ENCODE measurements around the gene ANO4. TPM values are rescaled to one million over a fixed set of nuclear protein-coding genes. Genes with fewer than 3 reads are reported as not detected.

ANO4 gene
- total RNA-seq, 1 donor from 2014 or later = 0.24 TPM

DNA sequence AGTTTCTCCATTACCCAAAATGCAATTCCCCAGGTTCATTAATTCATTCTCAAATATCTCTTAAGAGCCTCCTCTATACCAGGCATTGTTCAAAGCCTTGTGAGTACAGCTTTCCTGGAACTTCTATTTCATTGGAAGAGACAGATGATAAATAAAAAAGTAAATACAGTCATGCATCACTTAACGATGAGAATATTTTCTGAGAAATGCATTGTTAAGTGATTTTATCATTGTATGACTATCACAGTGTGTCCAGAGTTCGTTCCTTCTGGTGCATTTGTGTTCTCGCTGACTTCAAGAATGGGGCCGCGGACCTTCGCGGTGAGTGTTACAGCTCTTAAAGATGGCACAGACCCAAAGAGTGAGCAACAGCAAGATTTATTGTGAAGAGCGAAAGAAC lies 66.0 kb downstream of the ANO4 start:
- intact Hi-C loops (cut with DNase I) = no loop called here
- ATAC-seq (no peak), DNase-seq (ENCODE audit: missing footprints) (no peak)

DNA sequence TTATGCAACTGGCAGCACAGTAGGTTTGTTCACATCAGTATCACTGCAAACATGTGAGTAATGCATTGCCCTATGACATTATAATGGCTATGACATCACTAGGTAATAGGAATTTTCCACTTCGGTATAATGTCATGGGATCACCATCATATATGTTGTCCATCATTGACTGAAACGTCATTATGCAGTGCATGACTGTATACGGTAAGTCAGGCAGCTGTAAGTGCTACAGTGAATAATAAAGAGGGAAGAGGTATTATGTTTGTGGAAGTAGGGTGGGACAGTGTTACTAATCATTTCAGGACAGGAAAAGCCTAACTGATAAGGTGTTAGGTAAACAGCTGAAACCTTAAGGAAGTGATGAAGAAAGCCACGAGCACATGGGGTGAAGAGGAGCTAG lies 68.1 kb downstream of the ANO4 start:
- DNase-seq (ENCODE audit: missing footprints) = no peak
- no peak for ATAC-seq
- intact Hi-C loops (cut with DNase I) = no loop called here

DNA sequence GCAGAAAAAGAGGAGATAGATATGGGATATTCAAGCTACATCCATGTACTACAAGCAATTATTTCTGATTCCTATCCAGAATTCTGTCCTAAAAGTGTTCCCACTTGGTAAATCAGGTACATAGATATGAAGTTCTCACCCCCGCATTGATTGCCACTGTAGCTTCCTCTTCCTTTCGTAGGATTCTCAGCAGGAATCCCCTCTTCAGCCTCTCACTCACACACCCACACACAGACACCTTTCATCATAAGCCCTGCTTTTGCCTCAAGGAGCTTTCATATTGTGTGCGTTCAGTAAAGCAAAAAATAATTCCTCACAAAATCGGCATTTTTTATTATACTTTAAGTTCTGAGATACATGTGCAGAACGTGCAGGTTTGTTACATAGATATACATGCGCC lies 69.8 kb downstream of the ANO4 start:
- intact Hi-C loops (cut with DNase I) = no loop called here
- ATAC-seq (no peak), DNase-seq (ENCODE audit: missing footprints) (no peak)

DNA sequence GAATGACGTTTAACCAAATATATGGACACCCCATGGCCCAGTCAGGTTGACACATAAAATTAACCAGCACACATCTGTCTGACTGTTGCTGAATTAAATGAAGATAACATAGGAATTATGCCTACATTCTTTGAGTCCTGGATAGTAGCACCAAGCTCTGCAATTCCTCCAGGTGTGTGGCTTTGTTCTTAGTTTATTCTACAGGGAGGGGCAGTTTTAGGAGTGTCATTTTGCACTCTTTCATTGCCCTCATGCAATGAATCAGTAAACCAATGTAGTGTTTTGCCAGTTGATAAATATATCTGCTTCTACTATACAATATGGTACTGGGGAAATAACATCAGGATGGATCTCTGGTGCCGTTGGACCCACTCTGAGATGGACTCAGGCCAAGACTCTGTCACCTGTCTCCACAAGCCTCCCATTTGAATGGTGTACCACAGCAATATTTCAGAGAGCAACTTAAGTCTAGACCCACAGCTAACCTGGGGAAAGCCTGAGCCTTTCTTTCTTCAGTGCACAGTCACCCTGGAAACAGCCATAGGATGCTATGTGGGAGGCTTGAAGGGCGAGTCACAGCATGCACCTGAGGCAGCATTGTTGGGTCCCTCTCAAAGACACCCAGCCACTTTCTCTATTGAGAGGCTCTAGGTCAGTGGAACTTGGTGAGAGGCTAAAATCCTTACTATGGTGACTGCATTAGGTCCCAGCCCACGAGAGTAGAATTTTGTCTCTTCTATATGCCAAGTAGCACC lies 73.2 kb downstream of the ANO4 start:
- intact Hi-C loops (cut with DNase I) = no loop called here
- DNase-seq (ENCODE audit: missing footprints) (no peak), ATAC-seq (no peak)

DNA sequence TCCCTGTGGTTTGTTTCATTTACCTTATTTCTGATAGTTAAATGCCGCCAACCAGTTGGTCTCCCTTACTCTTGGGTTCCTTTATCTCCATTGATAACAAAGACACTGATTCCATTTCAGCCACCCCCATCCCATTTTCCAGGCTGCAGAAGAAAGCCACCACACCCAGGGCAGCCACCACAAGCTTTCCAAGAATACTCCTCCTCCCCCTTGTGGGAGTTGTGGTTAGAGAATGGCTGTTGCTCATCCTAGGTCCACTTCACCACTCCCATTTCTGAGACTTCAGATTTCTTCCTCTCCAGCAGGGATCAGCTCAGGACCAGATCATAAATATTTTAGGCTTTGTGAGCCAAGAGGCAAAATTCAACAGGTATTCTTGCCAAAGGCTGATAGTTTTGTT lies 73.9 kb downstream of the ANO4 start:
- intact Hi-C loops (cut with DNase I) = no loop called here
- DNase-seq (ENCODE audit: missing footprints) = no peak
- ATAC-seq = no peak

DNA sequence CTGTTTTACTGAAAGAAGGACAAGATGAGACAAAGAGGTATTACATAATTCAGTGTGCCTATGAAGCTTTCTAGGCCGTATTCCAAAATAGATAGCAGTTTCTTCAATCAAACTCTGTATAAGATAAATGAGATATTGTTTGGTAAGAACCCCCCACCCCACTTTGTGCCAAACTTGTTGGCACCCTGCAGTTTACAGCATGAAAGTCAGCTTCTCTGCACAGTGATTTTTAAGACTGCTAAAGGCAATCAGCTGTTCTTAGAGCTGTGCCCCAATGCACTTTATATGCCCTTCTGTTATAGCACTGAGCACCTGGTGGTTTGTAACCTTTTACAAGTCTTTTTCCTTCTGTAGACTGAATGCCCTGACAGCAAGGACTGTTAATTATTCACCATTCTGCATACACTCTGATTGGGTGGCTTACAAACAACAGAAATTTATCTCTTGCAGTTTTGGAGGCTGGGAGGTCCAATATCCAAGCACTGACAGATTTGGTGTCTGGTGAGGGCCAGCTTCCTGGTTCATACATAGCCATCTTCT lies 76.7 kb downstream of the ANO4 start:
- intact Hi-C loops (cut with DNase I) = no loop called here
- ATAC-seq (no peak), DNase-seq (ENCODE audit: missing footprints) (no peak)

DNA sequence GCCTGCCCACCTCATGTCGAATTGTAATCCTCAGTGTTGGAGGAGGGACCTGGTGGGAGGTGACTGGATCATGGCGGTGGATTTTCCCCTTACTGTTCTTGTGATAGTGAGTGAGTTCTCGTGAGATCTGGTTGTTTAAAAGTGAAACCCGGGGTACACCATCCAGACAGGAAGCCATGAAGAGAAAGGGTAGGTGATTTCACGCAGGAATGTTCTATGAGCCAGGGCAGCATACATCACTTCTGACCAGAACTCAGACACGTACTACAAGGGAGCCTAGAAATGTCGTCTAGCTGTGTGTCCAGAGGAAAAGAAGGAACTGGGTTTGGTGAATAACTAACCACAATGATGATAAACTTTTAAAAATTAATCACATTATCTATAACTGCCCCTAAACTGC lies 80.6 kb downstream of the ANO4 start:
- DNase-seq (ENCODE audit: missing footprints) (no peak), ATAC-seq (no peak)
- intact Hi-C loops (cut with DNase I) = no loop called here

DNA sequence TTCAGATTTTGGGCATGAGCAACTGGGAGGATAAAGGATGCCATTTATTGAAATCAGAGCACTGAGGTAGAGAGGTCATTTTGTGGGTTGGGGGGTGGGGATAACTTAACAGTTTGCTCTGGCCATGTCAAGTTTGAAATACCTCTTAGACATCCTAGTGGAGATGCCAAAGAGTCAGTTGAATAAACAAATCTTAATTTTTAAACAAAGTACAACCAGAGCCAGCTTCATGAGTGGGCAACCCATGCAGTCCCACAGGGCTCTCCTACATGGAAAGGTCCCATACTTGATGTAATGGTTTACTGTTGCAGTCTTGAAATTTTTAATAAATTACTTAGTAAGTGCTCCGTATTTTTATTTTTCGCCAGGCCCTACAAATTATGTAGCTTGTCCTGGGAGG lies 81.2 kb downstream of the ANO4 start:
- intact Hi-C loops (cut with DNase I) = no loop called here
- ATAC-seq (no peak), DNase-seq (ENCODE audit: missing footprints) (no peak)

DNA sequence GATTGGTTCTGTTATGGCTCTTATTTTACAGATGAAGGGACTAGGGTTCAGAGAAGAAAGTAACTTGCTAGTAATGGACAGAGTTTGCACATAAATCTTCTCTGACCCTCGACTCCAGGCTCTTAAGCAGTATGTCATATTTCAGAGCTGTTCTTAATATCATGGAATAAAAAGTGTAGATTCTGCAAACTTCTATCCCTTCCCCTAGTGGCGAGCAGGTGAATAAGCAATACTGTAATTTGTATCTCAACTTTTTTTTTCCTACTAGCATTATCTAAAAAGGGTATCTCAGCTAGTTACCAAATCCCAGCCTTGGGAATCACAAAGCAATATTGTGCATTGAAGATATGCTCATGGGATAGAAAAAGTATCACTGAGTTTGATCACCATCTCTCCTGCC lies 83.2 kb downstream of the ANO4 start:
- intact Hi-C loops (cut with DNase I) = no loop called here
- DNase-seq (ENCODE audit: missing footprints) = no peak
- no peak for ATAC-seq

DNA sequence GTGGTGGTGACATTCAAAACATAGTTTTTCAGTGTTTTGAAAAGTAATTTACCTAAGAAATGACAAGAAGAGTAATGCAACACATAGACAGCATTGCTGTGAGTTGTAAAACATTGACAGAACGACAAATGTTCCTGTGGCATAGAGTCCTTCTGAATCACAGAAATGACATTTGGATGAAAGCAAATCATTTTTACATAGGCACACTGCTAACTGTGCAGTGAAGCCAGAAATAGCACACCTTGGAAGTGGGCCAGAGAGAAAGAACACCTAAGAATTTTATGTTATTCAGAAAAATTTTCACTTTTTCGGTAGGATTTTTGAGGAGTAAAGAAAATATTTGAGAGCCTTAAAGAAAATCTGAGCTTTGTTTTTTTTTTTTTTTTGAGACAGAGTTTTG lies 100.6 kb downstream of the ANO4 start:
- DNase-seq (ENCODE audit: missing footprints) = no peak
- ATAC-seq = no peak
- intact Hi-C loops (cut with DNase I) = no loop called here

DNA sequence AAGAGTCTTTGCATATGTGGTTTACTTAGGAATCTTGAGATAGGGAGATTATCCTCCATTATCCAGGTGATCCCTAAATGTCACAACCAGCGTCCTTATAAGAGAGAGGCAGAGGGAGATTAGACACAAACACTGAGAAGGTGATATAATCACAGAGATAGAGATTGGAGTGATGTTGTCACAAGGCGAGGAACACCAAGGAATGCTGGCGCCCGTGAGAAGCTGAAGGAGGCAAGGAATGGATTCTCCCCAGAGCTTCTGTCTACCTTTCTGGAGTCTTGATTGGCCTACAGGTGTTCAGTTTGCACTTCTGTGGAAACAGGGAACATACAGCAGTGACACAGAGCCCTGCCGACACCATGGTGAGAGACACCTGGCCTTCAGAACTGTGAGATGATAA lies 101.6 kb downstream of the ANO4 start:
- intact Hi-C loops (cut with DNase I) = no loop called here
- ATAC-seq (no peak), DNase-seq (ENCODE audit: missing footprints) (no peak)

DNA sequence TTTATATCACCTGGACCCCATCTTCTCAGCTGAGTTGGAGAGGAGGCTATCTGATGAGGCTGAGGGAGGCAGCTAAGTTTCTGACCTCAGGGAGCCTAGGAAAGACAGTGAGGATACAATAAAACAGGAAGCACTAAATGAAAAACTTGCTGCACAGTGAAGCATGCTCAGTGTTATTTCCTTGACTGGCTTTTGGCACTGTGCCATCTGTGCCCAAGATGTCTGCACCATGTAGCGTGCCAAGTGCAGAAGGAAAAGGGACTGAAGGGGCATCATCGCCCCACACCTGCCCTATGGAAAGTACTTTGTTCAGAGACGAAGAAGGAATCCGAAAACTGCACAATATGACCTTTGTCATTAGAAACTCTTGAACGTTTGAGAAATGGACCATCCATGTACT lies 102.7 kb downstream of the ANO4 start:
- intact Hi-C loops (cut with DNase I) = no loop called here
- DNase-seq (ENCODE audit: missing footprints) = no peak

DNA sequence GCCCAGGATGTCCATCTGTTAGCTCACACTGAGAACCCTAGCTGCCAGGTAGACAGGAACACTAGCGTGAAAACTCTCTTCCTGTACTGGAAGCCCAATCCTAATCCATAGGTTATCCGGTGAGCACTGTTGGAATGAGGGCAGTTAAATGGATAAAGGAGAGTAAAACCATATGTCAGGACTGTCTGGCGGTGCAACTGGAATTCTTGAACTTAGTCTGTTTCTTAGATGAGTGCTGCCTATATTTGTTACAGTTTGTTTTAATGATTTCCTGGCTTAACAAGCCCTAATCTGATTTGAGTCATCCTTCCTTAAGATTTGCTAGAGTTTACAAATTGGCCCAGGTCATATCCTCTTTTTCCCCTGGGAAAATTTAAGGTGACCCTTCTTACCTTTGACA lies 104.7 kb downstream of the ANO4 start:
- DNase-seq (ENCODE audit: missing footprints) = no peak
- intact Hi-C loops (cut with DNase I) = no loop called here
- no peak for ATAC-seq

More for the DNA sequence above, 102.7 kb downstream of the ANO4 start:
- ATAC-seq = no peak

DNA sequence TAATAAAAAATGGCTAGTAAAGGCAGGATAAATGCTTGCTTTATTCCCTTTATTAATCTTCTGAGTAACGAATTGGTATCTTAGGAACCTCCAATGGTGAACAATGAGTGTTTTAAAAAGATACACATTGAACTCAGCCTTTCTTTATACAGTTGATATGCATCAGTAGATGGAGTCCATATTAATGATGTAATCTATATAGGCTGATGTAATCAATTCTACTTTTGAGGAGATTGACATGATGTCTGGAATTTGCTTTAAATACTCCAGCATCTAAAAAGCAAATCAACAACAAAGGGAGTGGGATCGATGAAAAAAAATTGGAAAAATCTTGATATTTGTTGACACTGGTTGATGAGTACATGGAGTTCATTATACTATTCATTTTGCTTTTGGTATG lies 106.2 kb downstream of the ANO4 start:
- no peak for ATAC-seq
- no peak for DNase-seq (ENCODE audit: missing footprints)
- intact Hi-C loops (cut with DNase I) = no loop called here

DNA sequence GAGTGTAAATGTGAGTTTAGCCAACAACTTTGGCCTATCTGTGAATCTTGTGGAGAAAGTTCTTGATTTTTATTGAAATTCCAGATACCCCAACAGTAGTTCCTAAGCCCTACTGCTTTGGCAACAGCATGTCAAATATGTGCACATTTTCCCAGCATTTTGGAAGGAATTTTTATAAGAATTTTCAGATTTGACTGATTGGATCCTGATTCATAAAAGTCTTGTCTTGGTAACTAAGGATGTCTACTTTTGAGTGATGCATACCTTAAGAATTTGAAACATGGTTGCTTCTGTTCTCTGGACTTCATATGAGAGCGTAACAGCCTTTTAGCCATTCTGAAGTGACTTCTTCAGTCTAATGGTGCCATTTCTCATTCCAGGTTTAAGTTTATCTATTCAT lies 106.7 kb downstream of the ANO4 start:
- ATAC-seq = no peak
- no peak for DNase-seq (ENCODE audit: missing footprints)
- intact Hi-C loops (cut with DNase I) = no loop called here

DNA sequence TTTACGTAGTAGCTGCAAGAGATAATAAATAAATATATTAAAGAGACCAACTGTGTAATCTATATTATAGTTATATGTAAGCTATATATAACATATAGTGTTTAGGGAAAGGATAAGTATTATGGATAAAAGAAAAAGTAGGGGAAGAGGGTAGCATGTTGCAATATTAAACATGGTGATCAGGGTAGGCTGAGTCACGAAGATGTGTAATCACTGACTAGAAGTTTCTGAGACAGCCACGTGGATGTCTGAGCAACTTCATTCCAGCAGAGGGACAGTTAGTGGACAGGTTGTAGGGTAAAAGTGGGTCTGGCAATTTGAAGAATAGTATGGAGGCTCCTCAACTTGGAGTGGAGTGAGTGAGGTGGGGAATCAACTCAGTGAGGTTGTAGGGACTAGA lies 109.7 kb downstream of the ANO4 start:
- DNase-seq (ENCODE audit: missing footprints) = no peak
- ATAC-seq = no peak
- intact Hi-C loops (cut with DNase I) = no loop called here

DNA sequence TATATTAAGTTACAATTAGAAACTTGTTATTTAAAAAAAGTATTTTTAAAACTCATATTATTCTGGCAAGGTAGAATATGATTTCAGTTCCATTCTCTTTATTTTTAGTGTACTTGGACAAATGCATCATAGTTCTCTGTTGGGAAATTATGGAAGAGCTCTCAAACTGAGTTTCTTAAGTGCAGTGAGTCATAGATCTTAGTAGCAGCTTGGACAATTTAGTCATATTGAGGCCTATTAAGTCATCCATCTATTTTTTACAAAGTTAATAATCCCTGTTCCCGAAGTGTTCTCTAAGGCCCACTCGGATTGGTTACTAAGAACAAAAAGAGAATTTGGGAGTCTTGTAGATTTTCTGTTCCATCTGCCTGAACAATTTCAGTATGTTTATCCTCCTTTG lies 113.9 kb downstream of the ANO4 start:
- intact Hi-C loops (cut with DNase I) = no loop called here
- DNase-seq (ENCODE audit: missing footprints) (no peak), ATAC-seq (no peak)

DNA sequence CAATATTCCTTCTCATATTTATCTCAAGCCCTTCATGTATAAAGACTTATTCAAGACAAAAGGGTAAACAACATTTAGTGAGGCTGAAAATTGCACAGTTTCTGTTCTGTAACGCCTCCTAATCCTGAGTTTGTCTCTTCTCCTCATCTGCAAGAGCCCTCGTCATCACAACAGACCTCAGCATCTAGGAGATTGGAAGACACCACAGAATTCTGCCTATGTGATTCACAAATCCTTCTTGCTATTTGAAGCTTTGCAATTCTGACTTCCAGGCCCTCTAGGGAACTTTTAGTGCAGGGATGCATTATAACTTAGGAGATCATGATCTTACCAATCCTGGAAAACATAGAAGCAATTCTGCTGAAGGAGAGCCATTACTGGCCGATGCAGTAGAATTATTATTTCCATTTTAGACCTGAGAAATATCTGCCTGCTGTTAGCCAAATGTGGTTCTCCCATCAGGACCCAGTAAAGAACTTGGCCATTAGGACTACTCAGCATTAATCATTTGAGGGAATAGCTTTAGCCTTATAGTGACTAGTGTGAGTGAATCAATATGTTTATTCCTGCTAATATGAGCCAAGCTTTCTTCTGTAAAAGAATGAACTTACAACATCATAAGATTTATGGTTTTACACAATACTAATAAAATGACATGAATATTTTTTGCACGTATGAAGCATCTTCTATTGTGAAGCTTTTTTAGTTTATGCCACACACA lies 119.5 kb downstream of the ANO4 start:
- no peak for DNase-seq (ENCODE audit: missing footprints)
- intact Hi-C loops (cut with DNase I) = no loop called here
- no peak for ATAC-seq

DNA sequence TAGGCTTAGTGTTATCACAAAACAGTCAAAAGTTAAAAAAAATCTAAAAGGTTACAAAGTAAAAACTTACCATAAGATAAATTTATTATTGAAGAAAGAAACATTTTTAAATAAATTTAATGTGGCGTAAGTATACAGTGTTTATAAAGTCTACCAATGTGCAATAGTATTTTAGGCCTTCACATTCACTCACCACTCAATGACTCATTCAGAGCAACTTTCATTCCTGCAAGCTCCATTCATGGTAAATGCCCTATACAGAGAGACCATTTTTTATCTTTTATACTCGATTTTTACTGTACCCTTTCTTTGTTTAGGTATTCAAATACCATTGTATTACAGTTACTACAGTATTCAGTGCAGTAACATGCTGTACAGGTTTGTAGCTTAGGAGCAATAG lies 124.5 kb downstream of the ANO4 start:
- intact Hi-C loops (cut with DNase I) = no loop called here
- ATAC-seq (no peak), DNase-seq (ENCODE audit: missing footprints) (no peak)

DNA sequence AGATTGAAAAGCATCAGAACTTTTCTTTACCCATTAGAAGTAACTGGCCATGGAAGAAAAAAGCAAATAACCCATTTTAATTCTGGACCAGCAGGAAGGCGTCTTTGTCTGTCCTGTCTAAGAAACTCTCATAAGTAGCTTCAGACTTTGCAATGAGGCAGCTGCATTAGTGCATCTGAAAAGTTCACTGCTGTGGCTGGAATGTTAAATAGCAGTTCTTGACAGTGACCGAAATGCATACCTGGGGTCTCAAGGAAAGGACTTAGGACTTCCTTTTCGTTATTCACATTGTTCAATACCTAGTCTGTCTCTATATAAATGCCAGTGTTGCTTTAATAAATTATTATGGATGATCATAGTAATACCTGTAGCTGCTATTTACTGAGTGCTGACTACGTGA lies 125.9 kb downstream of the ANO4 start:
- no peak for ATAC-seq
- DNase-seq (ENCODE audit: missing footprints) = no peak
- intact Hi-C loops (cut with DNase I) = no loop called here

Data from Right ventricle myocardium inferior (tissue), 1 donor.